Measurements from ENCODE around the gene DNAAF5.

Gene DNAAF5

GRCh38 chr7:770741-771166, 44.3 kb downstream of the DNAAF5 start:
- DNase-seq = no peak

- DNase-seq = no peak
Measured at GRCh38 chr7:771234-772004, 44.9 kb downstream of the DNAAF5 start.

GRCh38 chr7:772005-772294, 45.5 kb downstream of the DNAAF5 start:
- DNase-seq = no peak

- no peak for DNase-seq
Measured at GRCh38 chr7:772392-772791, 45.9 kb downstream of the DNAAF5 start.

- no peak for DNase-seq
Measured at GRCh38 chr7:772861-773621, 46.5 kb downstream of the DNAAF5 start.

- DNase-seq = no peak
Measured at GRCh38 chr7:773622-773915, 47.1 kb downstream of the DNAAF5 start.

GRCh38 chr7:774161-775109, 47.9 kb downstream of the DNAAF5 start:
- DNase-seq = peak; percentile 64 to 74

- DNase-seq = no peak
Measured at GRCh38 chr7:776381-776780, 49.9 kb downstream of the DNAAF5 start.

GRCh38 chr7:776992-777727, 50.7 kb downstream of the DNAAF5 start:
- no peak for DNase-seq

GRCh38 chr7:777728-778078, 51.2 kb downstream of the DNAAF5 start:
- DNase-seq = no peak

- DNase-seq = no peak
Measured at GRCh38 chr7:778271-778967, 51.9 kb downstream of the DNAAF5 start.

- no peak for DNase-seq
Measured at GRCh38 chr7:778968-779451, 52.5 kb downstream of the DNAAF5 start.

GRCh38 chr7:779480-779879, 53.0 kb downstream of the DNAAF5 start:
- no peak for DNase-seq

- no peak for DNase-seq
Measured at GRCh38 chr7:780081-780480, 53.6 kb downstream of the DNAAF5 start.

GRCh38 chr7:780516-780915, 54.0 kb downstream of the DNAAF5 start:
- no peak for DNase-seq

GRCh38 chr7:781186-781849, 54.8 kb downstream of the DNAAF5 start:
- DNase-seq = no peak

GRCh38 chr7:781936-782529, 55.5 kb downstream of the DNAAF5 start:
- no peak for DNase-seq

GRCh38 chr7:782718-783449, 56.4 kb downstream of the DNAAF5 start:
- no peak for DNase-seq

GRCh38 chr7:783556-784490, 57.3 kb downstream of the DNAAF5 start:
- no peak for DNase-seq
